ENCODE measurements around the gene NRP2.

NRP2 gene

DNA sequence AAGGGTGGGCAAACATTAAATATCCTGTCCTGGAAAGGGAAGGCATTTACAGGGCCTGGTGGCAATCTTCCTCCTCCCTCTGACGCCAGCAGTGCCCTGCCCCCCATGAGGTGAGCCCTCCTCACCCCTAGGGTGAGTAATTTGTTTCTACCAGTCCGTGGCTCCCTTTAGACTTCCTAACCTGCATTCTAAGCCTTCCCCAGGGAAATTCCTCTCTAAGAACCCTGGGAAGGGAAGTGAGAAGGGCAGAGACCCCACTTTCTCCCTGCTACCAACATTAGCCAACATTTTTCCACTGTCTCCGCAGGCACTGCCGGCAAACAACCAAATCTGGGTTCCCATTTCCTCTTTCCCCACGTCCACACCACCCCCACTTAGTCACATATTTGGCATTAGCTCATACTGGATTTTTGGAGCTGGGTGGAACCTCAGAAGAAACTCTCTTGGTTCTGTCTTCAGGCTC lies 69.3 kb downstream of the NRP2 start:
- Histone ChIP-seq H3K4me2 (ENCODE audit: low read length) (no peak overlapping the region), H3K9me2 (replicated peaks; ENCODE audit: control insufficient read depth, low read length) (no peaks in the 10 kb centered on the region), H3K4me1 (ENCODE audit: control insufficient read depth, low read length) (no peaks in the 10 kb centered on the region), H3K79me2 (ENCODE audit: control insufficient read depth, low read length) (no peaks in the 10 kb centered on the region), H4K20me1 (ENCODE audit: control insufficient read depth, insufficient read depth, low read depth, low read length) (no peaks in the 10 kb centered on the region), H3K27ac (ENCODE audit: low read depth, low read length) (no peak overlapping the region), H3K27me3 (ENCODE audit: control insufficient read depth, low read length) (no peaks in the 10 kb centered on the region), H3K36me3 (ENCODE audit: control insufficient read depth, low read length) (no peaks in the 10 kb centered on the region), H3K4me3 (ENCODE audit: low read length) (no peak overlapping the region), H3K9me3 (ENCODE audit: control insufficient read depth, insufficient read depth, low read length) (no peaks in the 10 kb centered on the region), H3F3A (ENCODE audit: control insufficient read depth, insufficient read depth) (no peaks in the 10 kb centered on the region)
- TF ChIP-seq, protein P1, sequence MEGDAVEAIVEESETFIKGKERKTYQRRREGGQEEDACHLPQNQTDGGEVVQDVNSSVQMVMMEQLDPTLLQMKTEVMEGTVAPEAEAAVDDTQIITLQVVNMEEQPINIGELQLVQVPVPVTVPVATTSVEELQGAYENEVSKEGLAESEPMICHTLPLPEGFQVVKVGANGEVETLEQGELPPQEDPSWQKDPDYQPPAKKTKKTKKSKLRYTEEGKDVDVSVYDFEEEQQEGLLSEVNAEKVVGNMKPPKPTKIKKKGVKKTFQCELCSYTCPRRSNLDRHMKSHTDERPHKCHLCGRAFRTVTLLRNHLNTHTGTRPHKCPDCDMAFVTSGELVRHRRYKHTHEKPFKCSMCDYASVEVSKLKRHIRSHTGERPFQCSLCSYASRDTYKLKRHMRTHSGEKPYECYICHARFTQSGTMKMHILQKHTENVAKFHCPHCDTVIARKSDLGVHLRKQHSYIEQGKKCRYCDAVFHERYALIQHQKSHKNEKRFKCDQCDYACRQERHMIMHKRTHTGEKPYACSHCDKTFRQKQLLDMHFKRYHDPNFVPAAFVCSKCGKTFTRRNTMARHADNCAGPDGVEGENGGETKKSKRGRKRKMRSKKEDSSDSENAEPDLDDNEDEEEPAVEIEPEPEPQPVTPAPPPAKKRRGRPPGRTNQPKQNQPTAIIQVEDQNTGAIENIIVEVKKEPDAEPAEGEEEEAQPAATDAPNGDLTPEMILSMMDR (IDR thresholded peaks at IDR 0.05; ENCODE audit: low read depth, low read length, poor library complexity, severe bottlenecking) = no peak
- no peak for TF ChIP-seq EZH2phosphoT487 (IDR thresholded peaks at IDR 0.05; ENCODE audit: borderline replicate concordance, low read length)

DNA sequence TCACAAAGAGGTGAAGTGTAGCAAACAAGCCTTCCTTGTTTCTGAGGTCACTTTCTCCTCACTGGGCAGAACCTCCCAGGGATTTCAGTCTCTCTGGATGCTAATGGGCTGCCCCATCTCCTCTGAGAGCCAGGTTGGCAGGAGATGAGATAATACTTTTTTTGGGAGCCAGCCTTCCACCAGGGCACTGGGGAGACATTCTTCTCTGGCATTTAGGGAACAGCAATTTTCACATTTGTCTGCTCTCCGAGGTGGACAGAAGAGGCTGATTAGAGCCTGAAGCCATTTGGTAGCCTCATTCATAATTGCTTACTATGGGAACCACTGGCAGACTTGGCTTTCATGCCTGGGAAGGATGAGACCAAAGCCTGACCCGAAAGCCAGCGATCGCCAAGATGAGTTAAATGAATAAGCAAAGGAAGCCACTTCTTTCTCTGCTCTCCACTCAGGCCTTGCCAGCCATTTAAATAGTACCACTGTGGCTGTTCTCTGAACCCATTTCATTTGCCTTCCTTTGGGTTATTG lies 70.1 kb downstream of the NRP2 start:
- Histone ChIP-seq H3K4me2 (ENCODE audit: low read length) (no peak overlapping the region), H4K20me1 (ENCODE audit: control insufficient read depth, insufficient read depth, low read depth, low read length) (no peaks in the 10 kb centered on the region), H3K9me3 (ENCODE audit: control insufficient read depth, insufficient read depth, low read length) (no peaks in the 10 kb centered on the region), H3K79me2 (ENCODE audit: control insufficient read depth, low read length) (no peaks in the 10 kb centered on the region), H3K27ac (ENCODE audit: low read depth, low read length) (no peak overlapping the region), H3F3A (ENCODE audit: control insufficient read depth, insufficient read depth) (no peaks in the 10 kb centered on the region), H3K36me3 (ENCODE audit: control insufficient read depth, low read length) (no peaks in the 10 kb centered on the region), H3K27me3 (ENCODE audit: control insufficient read depth, low read length) (no peaks in the 10 kb centered on the region), H3K4me1 (ENCODE audit: control insufficient read depth, low read length) (no peaks in the 10 kb centered on the region), H3K9me2 (replicated peaks; ENCODE audit: control insufficient read depth, low read length) (no peaks in the 10 kb centered on the region), H3K4me3 (ENCODE audit: low read length) (no peak overlapping the region)
- TF ChIP-seq EZH2phosphoT487 (IDR thresholded peaks at IDR 0.05; ENCODE audit: borderline replicate concordance, low read length) = no peak
- TF ChIP-seq, protein P1 (IDR thresholded peaks at IDR 0.05; ENCODE audit: low read depth, low read length, poor library complexity, severe bottlenecking) = no peak

DNA sequence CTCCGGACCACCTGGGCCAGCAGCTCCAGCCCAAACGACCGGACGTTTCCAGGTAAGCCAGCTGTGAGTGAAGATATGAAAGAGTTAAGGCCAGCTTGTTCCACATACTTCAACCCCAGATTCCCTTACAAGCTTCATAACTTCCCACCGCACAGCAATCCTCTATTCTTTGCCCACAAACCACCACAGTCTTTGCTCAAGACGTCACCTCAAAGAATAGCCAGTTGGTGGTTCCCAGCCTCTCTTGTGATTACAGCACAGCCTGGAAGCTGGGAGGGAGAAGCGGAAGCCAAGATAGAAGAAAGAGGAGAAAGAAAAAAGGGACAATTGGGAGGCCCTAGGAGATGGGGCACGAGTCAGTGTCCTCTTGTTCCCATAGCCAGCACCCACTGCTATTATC lies 70.6 kb downstream of the NRP2 start:
- no peaks in the 10 kb centered on the region for H3K4me1 ChIP-seq (ENCODE audit: control insufficient read depth, low read length)
- TF ChIP-seq EZH2phosphoT487 (IDR thresholded peaks at IDR 0.05; ENCODE audit: borderline replicate concordance, low read length) = no peak
- TF ChIP-seq, protein P1 (IDR thresholded peaks at IDR 0.05; ENCODE audit: low read depth, low read length, poor library complexity, severe bottlenecking) = no peak

More for the DNA sequence above, 70.6 kb downstream of the NRP2 start:
- Histone ChIP-seq H3K4me2 (ENCODE audit: low read length) (no peak overlapping the region), H3K27ac (ENCODE audit: low read depth, low read length) (no peak overlapping the region), H4K20me1 (ENCODE audit: control insufficient read depth, insufficient read depth, low read depth, low read length) (no peaks in the 10 kb centered on the region), H3K27me3 (ENCODE audit: control insufficient read depth, low read length) (no peaks in the 10 kb centered on the region), H3K9me2 (replicated peaks; ENCODE audit: control insufficient read depth, low read length) (no peaks in the 10 kb centered on the region), H3K36me3 (ENCODE audit: control insufficient read depth, low read length) (no peaks in the 10 kb centered on the region), H3K9me3 (ENCODE audit: control insufficient read depth, insufficient read depth, low read length) (no peaks in the 10 kb centered on the region), H3F3A (ENCODE audit: control insufficient read depth, insufficient read depth) (no peaks in the 10 kb centered on the region), H3K4me3 (ENCODE audit: low read length) (no peak overlapping the region), H3K79me2 (ENCODE audit: control insufficient read depth, low read length) (no peaks in the 10 kb centered on the region)

All from DOHH2 (cell line).